ENCODE results near the gene ANKRD17.

GRCh38 chr4:73257651-73258435 lies 755 bp downstream of the ANKRD17 start:
- TF ChIP-seq POLR2A (IDR thresholded peaks at IDR 0.05) (no peak), CTCF (IDR thresholded peaks at IDR 0.05) (no peak)

All from vagina (tissue), 2 donors.